HG02571 (cell line): ENCODE measurements around the gene PTPN20.

Experiments used
- ATAC-seq: cut with Tn5 transposase; IDR thresholded peaks from one replicate; pipeline ENCODE4 v1.9.1; 2021; ENCODE audit warnings: mild to moderate bottlenecking, moderate library complexity; ENCODE audit not compliant: unreplicated experiment

The PTPN20 gene

DNA sequence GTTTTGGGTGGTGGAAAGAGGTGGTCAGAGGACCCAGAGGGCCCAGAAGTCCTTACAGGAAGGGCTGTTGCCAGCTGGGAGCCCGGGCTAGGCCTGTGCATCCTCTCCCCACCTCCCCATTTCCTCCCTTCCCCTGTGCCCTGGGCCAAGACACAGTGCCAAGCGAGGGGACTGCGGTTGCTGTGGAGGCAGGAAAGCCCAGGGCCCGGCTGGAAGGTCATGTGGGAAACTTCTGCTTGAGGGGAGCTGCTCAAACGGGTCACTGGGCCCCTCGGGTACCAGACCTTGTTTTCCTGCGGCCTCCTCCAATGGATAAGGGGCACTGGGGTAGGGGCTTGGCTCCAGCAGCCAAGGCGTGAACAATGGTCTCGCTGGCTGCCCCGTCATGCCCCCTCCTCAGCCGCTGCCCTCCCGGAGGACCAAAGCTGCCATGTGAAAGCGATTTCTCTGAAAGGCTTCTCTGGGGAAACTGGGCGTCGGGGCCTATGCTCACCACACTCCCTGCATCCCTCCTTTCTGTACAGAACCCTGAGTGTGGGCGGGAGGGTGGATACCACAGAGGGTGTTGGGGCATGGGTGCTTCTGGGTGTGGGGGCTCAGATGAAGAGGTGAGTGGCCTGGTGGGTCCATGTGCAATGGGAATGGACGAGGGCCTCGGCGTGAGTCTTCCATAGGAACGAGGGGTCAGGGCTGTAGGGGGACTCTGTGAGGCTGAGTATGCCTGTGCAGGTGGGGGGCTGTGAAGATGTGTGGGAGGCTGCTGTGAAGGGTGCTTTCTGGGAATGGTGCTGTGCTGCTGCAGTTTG, 135.3 kb downstream of the PTPN20 start:
- ATAC-seq, result no peak

DNA sequence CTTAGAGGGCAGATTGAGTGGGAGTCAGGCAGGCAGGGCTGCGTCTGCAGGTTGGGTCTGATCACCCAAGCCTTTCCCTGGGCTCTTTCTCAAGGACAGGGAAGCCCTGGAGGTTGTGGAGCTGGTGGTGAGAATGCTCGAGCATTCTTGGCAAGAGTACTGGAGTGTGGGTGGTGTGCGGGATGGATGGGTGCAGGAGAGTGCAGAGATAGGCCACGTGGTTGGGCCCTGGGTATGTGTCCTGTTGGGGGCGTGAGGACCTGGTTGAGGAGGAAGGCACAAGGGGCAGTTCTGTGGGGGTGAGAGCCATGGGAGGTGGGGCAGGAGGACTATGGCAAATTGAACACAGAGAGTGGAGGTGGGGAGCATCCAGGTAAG, 135.9 kb downstream of the PTPN20 start:
- no peak for ATAC-seq

DNA sequence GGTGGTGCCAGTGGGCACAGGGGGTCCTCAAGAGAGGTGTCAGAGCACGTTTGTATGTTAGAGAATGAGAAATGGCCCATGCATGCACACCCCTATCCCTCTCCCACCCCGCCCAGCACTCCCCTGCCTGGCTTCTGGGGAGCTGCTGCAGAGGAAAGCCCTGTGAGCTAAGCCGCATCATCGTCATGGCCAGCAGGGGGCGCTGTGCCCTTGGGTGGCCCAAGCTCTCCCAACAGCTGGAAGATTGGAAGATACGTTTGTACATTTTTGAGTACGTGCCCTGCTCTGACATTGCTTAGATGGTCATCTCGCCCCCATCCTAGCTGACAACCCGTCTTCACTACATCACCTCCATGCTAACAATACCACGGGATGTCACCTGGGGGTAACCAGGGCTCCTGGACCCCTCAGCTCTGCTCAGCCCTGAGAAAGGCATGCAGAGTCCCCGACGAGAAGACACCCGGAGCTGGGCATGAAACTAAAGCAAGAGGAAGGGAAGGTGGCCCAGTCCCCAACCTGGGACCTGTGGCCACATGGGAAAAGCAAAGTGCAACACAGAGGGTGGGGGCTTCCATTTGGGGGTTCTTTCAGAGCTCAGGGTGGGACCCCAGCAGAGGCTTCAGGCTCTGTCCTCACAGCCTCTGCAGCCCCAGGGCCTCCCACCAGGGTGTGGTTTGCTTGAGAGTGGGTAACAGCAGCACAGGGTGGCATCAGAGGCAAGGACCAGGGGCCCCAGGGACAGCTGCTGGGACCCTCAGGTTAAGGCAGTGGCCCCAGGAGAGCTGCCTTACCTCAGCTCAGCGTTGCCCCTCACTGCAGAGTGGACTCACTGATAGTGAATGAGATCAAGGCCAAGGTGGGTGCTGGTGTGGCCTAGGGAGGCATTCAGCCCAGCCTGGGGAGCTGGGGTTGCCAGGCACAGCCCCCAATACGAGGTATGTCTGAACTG, 136.6 kb downstream of the PTPN20 start:
- ATAC-seq, result no peak

DNA sequence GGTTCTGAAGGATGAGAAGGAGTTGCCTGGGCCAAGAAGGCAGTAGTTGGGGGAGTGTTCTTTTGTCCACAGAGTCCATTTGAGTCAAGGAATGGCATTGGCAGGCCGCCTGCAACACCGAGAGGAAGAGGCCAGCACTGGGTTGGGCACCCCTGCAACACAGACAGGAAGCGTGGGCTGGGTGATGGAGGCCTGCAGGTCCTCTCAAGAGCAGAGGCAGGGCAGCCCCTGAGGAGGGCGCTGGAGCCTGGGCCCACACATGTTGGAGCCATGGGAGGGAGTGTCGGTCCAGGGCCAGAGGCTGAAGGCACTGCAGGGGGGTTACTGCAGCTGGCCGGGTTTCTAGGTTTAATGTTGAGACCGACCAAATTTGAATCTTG, 137.3 kb downstream of the PTPN20 start:
- no peak for ATAC-seq

DNA sequence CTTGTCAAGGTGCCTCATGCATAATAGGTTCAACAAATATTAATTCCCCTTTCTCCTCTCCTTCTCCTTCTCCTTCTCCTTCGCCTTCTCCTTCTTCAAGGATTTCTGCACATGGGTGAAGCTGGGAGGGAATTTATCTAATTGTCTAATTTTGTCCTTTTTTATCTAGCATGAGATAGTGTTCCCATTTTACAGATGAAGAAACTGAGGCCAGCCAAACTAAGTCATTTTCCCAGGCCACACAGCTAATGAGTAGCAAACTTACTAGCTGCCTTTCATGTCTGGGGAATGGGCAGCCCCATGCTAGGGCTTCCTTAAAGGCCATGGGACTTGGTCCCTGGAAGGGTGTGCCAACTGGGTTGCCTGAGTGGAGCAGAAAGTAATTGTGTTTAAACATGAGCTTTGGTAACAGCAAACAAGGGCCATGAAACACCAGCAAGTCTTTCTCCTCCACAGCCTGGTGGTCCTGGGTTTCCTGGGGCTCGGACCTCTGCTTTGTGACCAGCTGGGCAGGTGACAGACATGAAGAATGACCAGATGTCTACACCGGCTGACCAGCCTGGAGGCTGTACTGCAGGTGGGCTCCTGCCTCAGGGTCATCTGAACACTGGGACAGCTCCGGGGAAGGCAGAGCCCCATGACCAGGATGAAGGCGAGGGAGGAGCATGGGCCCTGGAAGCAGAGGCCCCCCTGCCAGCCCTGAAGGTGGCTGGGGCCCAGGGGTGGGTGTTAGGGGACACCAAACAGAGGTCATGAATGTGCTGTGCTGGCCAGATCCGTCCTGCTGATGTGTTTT, 138.0 kb downstream of the PTPN20 start:
- no peak for ATAC-seq

DNA sequence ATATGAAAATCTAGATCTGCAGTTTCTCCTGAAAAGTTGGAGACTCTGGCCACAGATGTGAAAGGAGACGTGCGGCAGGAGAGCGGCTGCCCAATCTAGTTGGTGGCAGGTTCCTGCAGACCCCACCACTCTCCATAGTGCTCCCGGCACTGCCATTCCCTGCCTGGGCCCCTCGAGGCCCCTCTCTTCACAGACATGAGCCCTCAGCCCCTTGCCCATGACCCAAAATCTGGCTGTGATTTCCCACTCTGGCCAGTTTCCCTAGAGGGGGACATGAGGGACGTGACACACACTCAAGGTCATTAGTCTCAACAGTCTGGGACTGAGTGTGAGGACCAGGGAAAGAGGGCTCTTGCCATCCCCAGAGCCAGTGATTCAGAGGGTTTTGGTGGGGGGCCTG, 138.7 kb downstream of the PTPN20 start:
- ATAC-seq, result no peak

DNA sequence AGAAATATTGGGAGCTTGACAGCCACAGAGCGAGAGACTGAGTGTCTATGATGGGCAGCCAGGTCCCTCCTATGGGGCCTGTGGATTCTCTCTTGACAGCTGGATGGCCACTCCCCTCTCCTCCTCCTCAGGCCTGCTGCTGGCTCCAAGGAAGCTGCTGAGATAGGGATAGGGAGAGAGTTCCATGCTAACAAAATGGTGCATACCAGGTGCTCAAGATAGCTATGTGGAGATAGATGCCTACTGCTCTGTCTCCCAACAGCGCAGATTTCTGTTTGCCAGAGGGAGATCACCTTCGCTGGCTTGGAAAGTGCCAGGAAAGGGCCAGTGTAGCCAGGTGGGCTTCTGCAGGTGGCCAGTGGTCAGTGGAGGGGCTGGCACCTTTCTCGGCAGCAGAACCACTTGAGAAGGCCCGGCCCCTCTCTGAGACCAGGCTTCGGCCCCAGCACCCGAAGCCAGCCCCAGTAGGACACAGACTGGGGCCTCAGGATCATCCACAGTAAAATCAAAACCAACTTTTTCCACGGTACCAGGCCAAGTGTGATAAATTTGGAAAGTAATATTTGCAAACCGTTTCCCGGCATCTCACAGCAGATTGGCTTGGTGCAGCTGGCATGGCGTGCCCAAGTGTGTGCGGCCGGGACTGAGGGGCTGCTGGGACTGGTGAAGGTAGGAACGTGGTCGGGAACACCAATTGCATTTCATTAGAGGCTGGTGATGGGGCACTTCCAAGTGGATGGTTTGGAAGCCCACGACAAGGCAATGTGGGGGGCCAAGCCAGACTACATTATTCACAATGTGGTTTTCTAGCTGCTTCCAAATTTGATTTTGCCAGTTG, 139.6 kb downstream of the PTPN20 start:
- ATAC-seq, result no peak

DNA sequence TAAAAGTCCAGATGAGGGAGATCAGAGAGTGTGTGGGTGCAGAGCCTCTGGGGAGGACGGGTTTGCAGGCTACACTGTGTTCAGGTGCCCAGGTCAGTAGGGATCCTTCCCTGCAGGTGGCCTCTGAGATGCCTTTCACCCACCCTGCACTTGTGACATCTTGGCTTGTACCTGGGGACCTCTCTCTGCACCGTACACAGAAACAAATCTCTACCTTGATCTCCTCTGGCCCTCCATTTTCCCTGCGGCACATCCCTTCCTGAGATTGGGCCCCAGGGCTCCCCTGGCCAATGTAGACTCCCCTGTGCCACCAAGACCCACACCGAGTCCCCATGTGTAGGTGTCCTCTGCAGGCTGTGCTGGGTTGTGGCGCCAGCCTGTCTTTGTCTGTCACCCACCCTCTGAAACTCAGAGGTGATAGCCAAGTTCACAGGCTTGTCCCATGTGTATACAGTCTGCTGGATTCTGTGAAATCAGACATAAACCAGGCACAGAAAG, 140.6 kb downstream of the PTPN20 start:
- no peak for ATAC-seq
